SHP77 treated with DMSO at 0.1 percent for 48 hours (cell line): ENCODE results near the gene NSUN5.
"Not testable (repeated sequence)": the region's sequence is repeated elsewhere in the genome, so short reads cannot be mapped to it uniquely, and the experiment has no call there.

Experiments used
- DNase-seq: peaks from one replicate; lab custom pipeline; 2025; lab: John Stamatoyannopoulos, UW

The NSUN5 gene

DNA sequence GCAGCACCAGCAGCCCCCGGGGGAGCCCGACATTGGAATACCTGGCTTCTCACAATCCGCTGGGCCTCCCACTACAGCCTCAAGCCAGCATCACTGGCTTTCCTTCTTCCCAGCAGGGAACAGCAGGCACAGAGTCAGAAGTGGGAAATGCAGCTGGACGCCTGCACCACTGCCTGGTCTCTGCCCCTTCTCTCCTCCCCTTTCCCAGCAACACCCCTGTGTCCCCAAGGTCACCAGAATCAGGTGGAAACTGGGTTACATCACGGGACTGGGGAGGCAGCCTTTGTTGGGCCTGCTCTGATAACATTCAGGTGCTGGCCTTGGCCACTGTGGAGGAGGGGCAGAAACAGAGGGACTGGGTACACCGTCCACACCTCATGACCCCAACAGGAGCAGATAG is 16.8 kb upstream of the NSUN5 start:
- not testable (repeated sequence) for DNase-seq

GRCh38 chr7:73324081-73324845 is 15.6 kb upstream of the NSUN5 start:
- DNase-seq, result peak; percentile 53

GRCh38 chr7:73323434-73324080 is 14.9 kb upstream of the NSUN5 start:
- not testable (repeated sequence) for DNase-seq

- not testable (repeated sequence) for DNase-seq
These were observed 11.4 kb upstream of the NSUN5 start for GRCh38 chr7:73320009-73320408.

- not testable (repeated sequence) for DNase-seq
These were observed 10.9 kb upstream of the NSUN5 start for GRCh38 chr7:73319541-73319940.

DNA sequence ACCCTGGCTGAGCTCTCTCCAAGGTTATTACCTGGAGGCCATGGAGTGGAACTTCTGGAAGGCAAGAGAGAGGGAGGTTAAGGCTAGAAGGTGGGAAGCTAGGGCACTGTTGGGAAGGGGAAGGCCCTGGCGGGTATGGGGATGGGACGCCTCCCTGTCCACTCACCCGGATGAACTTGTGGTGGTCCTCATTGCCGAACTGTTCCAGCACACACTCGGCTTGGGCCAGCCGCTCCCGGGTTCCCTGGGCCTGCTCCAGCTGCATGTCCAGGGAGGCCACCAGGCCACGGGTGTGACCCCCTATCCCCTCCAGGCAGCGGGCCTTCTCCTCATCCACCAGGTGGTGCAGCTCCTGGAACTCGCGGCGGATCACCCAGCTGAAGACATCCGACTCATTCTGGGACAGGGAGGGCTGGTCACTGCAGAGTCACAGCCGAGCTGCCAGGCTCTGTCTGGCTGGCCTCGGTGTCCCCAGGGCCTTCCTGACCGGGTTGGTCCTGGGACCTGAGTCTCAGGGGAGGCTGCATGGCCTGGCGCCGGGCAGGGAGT is 10.1 kb upstream of the NSUN5 start:
- not testable (repeated sequence) for DNase-seq

- DNase-seq, result no peak
These were observed 7.9 kb upstream of the NSUN5 start for GRCh38 chr7:73316521-73316920.

GRCh38 chr7:73314271-73314670 is 5.6 kb upstream of the NSUN5 start:
- no peak for DNase-seq

DNA sequence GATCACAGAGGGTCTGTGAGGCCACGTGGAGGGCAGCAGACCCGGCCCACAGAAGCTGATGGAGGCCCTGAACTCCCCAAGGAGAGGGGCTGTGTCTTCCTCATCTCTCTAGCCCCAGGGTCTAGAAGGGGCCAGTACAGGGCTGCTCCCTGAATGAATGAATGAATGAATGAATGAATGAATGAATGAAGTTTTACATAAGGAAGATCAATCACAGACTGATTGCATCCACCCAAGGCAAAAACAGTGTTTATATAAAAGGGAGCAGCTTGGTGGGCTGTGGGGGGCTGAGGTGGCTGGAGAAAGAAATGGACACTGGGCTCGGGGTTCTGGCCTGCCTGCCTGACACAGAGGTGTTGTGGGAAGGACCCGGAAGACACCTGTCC is 4.9 kb upstream of the NSUN5 start:
- DNase-seq, result no peak

GRCh38 chr7:73312831-73313520 is 4.3 kb upstream of the NSUN5 start:
- no peak for DNase-seq

GRCh38 chr7:73311421-73311820 is 2.8 kb upstream of the NSUN5 start:
- DNase-seq, result not testable (repeated sequence)

DNA sequence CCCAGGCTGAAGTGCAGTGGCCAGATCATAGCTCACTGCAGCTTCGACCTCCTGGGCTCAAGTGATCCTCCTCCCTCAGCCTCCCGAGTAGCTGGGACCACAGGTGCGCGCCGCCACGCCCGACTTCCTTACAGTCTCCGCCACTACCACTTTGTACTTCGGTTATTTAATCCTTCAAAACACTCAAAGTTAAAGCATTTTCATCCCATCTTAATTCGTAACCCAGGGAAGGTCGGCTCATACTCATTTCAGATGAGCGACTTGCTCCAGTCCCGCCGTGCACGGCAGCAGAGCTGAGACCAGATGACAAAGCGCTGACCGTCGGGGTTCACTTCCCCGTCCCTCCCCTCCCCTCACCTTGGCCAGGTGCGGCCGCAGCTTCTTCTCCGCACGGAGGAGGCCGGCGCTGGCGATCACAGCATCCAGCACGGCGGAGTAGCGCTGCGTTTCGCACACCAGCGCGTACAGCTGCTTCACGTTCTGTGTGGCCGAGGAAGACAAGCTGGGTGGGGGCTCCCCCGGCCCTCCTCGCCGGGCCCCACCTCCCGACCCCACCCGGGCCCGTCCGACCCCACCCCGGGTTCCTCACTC is 457 bp downstream of the NSUN5 start:
- DNase-seq, result no peak

- DNase-seq, result no peak
These were observed 1.2 kb downstream of the NSUN5 start for GRCh38 chr7:73307436-73307835.

DNA sequence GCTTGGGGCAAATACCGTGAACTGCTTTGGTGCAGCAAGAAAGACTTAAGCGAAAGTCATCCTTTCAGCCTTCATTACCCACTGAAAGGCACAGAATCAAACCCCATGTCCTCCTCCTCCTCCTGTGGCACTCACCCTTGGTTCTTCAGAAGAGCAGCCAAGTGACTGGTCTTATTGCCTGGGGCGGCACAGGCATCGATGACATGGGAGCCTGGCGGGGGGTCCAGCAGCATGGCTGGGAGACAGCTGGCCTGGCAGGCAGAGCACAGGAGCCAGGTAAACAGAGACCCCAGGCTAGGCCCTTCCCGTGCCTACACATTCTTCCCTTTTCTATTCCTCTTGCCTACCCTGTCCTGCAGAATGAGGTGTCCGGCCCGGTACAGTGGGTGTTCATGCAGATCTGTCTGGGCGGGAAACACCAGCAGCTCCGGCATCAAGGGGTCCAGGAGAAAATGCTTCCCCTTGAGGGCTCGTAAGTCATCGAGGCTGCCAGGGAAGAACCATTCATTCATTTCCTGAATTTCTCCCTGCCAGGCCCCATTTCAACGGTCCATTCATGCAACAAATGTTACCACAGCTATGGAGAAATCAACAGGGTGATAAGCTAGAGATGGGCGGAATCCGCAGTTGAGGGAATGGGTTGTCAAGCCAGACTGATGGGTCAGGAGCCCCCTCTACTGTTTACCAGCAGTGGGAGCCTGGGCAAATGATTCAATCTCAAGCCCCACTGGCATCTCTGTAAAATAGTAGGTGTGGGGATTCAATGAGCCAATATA is 3.8 kb downstream of the NSUN5 start:
- not testable (repeated sequence) for DNase-seq

- no peak for DNase-seq
These were observed 4.6 kb downstream of the NSUN5 start for GRCh38 chr7:73304071-73304470.

- no peak for DNase-seq
These were observed 5.1 kb downstream of the NSUN5 start for GRCh38 chr7:73303546-73303945.

DNA sequence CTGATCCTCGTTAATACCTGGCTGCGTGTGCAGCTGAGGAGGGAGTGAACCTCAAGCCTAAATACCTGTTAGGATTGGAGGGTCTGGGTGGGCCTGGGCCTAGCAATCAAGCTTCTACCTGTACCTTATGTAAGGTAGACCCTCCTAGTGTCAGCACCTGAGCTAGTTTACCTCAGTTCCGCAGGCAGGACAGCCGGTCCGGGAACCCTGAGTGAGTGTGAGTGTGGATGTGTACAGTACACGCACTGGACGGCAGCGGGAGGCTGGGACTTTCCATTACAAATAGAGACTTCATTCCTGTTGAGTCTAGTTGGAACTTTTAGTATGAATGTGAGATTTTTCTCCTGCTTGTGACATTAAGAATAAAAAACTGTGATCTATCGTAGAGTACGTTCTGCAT is 5.8 kb downstream of the NSUN5 start:
- DNase-seq, result not testable (repeated sequence)

DNA sequence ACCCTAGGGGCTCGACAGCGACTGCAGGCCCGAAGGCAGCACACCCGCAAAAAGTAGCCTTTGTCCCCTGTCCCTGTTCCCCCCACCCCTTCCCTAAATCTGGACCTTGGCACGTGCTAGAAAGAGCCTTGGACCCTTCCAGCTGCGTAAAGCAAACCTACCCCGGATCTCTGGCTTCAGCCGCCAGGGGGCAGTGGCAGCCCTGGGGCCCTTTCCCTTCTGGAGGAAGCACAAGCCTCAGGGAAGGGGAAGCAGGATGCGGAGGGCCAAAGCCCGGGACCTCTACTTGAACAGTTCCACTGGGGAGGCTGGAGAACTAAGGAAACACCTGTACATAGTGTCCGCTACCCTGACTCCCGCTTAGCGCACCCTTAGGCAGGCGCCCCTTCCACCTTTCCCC is 7.5 kb downstream of the NSUN5 start:
- DNase-seq, result not testable (repeated sequence)

- DNase-seq, result not testable (repeated sequence)
These were observed 8.8 kb downstream of the NSUN5 start for GRCh38 chr7:73299812-73300211.

GRCh38 chr7:73297706-73298105 is 10.9 kb downstream of the NSUN5 start:
- DNase-seq, result not testable (repeated sequence)

- not testable (repeated sequence) for DNase-seq
These were observed 11.4 kb downstream of the NSUN5 start for GRCh38 chr7:73297235-73297634.
